Stimulated activated CD4-positive, alpha-beta T cell treated with anti-CD3 and anti-CD28 coated beads, TNF-alpha, amount 100 ng/mL, for 48 hours (primary cell): ENCODE results near the gene HES7.
A peak's percentile ranks its signal among the peaks of the same experiment; 100 is the strongest.

Source experiments
- DNase-seq, 3 donors: peaks; one replicate each; pipeline ENCODE4 v3.0.0-alpha.2; 2020; ENCODE audit warnings: low read depth in 3 of 3

The HES7 gene

DNA sequence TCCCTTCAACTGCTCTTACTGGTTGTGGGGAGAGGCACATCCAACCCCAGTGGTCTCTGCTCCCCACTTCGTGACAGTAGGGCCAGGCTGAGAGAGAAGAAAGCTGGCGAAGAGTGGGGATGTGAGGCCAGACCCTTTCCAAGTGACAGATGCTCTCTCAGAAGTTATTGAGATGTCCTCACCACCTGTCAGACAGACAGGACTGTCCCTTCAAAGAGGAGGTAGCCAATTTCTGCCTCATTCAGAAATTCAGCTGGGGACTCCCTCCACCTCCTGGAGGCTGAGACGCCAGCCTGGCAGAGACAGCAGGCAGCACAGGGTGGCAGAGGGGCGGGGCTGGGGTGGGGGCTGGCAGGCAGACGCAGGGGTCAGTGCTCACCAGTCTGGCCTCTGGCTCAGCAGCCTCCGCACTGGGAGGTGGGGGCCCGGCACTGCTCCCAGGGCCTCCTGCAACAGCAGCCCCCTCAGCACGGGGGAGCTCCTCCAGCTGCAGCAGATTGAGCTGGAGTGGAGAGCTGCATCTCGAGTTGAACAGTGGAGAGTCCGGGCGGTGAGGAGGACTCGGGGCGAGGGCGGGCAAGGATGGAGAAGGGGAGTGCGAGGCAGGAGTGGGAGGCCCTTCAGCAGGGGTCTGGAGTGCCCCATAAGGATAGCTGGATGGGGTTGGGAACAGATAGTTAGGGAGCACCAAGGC is 19.1 kb upstream of the HES7 start:
- DNase-seq, result no peak

DNA sequence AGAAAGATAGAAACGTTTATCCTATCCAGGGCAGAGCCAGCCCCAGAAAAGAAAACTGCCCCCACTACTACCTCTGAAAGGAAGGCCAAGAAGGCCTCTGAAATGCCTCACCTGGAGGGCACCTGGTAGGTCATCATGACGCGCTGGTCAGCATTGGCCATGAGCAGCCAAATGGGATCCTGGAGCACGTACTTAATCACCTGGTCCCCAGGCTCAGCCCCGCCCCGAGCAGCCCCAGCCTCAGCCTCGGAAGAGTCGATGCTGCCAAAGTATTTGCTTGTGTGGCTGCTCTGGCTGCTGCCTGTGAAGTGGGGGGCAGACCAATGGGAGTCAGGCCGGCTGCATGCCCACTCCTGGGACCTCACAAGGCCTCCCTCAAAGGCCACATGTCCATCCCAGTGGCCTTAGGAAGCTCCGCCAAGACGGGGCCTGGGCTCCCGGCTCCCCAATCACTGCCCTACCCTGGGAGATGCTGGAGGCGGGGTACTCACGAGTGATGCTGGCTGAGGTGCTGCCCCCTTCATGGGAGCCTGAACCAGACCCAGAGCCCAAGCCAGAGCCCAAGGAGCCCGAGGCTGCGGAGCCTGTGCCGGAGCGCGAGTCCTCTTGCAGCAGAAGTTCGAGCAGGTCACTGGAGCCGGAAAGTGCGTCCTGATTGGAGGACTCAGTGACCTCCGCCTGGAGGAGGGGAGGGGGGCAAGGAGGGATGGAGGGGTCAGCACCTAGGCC is 18.4 kb upstream of the HES7 start:
- DNase-seq, result no peak

DNA sequence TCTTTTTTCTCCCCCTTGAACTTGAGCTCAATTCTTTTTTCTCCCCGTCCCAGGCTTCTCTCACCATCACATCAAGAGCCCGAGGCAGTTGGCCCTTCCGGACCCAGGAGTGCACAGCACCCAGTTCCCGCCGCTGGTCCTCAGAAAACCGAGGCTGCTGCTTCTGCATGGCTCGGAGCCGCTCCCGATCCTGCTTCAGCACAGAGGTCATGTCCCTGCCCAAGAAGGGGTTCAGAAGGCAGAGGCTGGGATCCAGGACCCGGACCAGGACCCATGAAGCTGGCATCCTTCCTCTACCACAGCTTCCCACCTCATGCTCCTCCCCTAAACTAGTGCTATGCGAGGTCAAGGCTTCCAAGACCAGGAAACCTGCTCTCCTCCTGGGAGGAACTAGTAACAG is 17.8 kb upstream of the HES7 start:
- DNase-seq, result no peak

DNA sequence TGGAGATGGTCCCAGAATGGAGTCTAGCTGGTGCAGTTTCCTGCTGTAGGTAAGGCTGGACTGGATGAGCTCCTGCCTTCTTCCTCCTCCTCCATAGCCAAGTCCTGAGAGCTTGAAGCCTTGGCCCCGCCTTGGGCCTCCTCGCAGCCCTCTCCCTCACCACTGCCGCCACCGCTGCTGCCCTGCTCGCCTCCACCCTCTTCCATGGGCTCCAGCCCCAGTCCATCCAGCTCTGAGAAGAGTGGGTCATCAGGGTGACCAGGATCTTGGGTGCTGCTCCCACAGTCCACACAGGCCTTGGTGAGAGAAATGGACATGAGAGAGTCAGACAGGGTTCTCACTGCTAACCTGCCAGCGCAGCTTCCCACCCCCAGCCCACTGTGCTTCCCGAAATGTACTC is 17.1 kb upstream of the HES7 start:
- no peak for DNase-seq

DNA sequence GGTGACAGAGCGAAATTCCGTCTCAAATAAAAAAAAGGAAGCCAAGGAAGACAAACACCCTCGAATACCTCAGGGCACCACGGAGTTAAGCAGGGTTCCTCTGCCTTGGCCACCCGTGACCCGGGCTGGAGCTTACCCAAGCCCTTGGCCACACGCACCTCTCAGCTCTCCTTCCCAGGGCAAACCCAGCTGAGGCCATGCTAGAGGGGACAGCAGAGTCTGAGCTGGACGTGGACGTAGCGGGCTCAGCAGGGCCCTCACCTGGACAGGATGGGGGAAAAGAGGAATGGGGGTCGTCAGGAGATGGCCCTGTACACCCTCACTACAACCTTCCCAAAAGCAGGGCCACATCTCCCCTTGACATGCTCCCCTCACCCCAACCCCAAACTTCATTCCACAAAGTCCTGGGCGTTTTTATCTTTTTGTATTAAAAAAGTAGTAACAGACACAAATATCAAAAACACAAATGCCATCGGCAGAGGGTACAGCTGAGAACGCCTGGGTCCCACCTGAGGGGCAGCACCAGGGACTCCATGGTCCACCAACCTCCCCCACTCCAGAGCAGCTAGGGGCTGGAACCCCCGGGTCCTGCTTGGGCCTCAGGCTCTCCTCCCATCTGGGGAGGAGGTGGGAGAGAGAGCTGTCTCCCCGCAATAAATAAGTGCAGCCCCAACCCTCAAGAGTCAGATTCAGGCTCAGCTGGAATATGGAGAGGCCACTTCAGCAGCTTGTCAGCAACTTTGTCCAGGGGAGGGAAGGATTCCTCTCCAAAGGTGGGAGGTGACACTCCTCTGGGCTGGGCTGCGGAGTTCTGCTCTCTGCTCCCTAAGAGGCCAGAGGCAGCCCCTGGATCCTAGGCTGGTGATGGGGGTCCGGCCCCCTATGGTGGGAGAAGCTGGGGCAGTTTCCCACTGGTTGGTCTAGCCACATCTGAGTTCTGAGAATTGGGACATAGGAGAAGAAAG is 16.4 kb upstream of the HES7 start:
- DNase-seq, result no peak

DNA sequence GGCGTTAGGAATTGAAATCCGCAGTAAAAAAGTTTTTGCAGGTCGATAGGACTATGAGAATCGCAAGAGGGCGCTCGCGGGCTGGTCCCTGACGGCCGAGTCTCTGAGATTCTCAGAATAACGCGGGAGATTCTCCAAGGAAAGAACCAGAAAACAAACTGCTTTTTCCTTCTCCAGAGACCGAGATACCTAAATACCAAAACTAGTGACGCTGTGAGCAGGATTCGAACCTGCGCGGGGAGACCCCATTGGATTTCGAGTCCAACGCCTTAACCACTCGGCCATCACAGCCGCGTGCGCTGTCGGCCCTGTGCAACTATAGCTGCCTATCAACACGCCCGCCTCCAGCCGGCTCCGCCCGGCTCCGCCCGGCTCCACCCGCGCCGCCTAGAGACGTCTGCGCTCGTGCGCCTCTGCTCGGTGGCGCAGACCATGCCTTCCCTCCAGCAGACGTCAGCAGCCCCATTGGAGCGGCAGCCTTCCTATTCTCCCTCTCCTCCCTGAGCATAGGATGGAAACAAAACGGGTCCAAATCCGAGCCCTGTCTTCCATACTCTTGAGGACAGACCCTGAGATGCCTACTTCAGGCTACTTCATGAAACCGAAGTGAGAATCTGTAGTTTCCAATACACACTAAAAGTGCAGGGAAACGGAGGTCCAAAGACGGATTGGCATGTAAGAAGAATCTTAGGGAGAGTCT is 14.9 kb upstream of the HES7 start:
- DNase-seq, result peak; percentile 90 to 97 (median 97)

DNA sequence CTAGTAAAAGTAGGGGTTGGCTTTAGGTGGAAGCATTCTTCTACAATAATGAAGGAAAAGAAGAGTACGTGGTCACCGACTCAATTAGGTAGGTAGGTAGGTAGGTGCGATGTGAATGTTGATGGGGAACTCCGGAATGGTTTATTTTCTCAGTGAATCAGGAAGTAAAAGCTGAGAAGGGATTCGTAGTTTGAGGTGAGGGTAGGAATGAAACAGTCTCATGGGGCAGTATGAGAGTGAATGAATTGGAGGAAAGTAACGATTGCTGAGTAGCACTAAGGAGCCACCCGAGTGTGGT is 14.4 kb upstream of the HES7 start:
- DNase-seq, result no peak

DNA sequence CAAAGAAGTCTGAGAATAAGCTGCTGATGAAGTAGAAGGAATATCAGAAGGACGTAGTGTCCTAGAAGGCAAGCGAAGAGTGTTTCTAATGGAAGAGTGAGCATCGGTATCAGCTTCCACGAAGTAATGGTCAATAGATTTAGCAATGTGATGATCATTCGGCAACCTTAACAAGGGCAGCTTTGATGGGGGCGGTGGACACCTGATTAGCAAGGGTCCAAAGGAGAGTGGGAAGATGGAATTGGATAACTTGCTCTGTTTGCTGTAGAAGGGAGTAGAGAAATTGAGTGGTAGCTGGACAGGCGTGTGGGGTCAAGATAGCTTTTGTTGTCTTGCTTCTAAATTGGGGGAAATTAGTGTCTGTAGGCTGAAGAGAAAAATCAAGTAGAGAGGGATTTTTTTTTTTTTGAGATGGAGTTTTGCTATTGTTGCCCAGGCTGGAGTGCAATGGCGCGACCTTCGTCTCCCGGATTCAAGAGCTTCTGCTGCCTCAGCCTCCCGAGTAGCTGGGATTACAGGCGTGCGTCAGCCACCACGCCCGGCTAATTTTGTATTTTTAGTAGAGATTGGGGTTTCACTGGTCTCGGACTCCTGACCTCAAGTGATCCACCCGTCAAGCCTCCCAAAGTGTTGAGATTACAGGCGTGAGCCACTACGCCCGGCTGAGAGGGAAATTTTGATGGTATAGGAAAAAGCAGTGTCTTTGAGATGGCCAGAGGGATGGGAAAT is 13.9 kb upstream of the HES7 start:
- DNase-seq, result no peak

DNA sequence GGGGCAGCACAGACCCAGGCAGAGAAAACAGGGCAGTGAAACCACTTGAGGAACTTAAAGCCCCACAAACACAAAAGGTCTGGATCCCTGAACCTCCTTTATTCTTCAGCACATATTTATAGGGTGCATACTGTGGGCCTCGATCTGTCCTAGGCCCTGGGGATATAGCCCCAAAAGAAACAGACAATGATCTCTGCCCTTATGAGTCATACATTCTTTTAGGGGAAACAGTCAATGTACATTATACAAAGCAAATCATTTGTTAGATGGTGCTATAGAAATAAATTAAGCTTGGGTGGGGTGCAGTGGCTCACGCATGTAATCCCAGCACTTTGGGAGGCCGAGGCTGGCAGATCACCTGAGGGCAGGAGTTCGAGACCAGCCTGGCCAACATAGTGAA is 10.0 kb upstream of the HES7 start:
- no peak for DNase-seq

DNA sequence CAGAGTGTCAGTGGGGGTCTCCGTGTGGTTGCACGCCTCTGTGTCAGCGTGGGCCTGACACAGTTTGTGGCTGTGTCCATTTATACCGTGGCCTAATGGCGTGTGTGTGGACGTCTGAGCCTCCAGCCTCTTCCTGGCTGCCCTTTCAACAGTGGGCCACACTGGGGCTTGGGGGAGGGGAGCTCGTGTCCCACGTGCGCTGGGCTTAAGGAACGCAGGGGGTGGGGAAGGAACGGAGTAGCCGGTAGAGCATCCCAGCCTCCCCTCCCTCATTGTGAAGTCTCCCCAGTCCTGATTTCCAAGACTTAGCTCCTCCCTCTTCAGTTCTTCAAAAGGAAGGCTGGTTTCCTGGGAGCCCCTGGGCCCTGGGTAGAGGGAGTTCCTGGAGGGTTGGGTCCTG is 9.5 kb upstream of the HES7 start:
- DNase-seq, result no peak

DNA sequence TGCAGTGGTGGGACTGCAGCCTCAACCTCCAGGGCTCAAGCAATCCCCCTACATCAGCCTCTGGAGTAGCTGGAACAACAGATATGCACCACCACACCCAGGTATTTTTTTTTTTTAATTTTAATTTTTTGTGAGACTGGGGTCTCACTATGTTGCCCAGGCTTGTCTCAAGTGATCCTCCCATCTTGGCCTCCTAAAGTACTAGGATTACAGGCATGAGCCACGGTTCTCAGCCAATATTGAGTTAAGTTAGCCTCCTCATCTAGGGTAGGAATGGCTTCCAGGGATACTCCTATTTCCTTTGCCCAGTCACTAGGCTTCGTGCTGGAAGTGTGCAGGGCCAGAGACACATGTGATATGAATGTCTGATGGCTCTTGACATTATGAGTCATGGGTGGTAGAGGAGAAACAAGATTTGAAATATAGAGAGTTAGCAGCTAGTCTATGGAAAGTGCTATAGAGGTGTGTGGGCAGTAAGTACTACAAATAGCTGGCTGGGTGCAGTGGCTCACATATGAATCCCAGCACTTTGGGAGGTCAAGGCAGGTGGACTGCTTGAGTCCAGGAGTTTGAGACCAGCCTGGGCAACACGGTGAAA is 8.0 kb upstream of the HES7 start:
- DNase-seq, result no peak

DNA sequence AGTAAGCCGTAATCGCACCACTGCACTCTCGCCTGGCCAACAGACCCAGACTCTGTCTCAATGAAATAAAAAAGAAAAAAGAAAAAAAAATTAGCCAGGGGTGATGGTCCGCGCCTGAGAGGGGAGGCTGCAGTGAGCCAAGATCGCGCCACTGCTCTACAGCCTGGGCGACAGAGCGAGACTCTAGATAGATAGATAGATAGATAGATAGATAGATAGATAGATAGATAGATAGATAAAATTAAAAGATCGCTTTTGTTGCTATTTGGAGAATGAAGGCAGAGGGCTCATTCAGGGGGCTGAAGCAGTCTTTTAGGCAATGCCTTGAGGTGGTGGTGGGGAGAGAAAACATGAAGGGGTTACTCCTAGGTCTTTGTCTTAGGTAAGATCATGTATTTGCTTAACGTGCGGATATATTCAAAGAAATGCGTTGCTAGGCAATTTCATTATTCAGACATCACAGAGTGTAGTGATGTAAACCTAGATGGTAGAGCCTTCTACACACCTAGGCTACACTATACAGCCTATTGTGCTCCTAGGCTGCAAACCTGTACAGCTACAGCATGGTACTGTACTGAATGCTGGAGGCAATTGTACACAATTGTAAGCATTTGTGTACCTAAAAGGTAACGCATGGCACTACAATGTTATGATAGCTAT is 4.3 kb upstream of the HES7 start:
- no peak for DNase-seq

DNA sequence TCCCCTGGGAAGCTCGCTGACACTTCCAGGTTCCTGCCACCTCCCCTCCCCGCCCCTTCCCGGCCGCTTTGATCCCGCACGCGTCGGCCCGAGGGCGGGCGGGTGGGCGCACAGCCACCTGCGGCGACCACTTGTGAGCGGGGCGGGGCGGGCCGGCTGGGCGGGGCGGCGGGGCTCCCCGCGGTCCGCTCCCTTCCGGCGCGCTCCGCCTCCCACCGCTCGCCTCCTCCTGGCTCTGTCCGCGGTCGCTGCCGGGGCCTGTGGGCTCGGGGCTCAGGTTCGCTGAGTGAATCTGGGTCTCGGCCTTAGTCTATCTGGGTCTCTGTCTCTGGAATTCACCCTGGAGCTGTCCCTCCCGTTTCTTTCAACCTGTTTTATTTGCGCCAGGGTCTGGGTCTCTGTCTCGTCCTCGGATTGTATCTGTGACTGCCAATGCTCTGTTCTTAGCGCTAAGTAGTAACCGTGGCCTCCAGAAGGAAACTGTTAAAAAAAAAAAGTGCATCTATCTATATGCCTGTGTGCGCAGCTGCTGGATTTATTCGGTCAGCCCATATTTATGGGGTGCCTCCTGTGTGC is 2.7 kb upstream of the HES7 start:
- no peak for DNase-seq

DNA sequence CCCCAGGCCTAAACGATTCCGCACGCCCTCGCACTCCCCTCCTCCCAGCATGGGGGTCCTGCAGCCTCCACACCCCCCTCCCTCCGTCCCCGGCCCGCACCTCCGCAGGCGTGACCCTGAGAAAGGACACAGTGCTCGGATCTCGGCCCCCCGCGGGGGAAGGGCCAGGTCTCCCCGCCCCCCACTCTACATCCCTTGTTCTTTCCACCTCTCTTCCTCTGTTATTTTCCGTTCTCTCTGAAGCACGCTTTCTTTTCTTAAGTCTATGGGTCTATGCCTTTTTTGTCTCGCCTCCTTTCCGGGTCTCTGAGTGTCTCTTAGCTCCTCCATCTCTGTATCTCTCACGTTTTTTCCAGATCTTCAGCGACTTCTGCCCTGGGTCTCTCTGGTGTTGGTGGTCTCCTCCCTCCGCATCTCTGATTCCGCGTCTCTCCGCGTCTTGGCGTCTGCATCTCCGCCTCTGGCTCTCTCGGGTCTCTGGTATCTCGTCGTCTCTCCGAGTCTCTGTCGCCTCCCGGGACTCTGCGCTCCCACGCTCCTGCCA is 2.1 kb upstream of the HES7 start:
- no peak for DNase-seq

DNA sequence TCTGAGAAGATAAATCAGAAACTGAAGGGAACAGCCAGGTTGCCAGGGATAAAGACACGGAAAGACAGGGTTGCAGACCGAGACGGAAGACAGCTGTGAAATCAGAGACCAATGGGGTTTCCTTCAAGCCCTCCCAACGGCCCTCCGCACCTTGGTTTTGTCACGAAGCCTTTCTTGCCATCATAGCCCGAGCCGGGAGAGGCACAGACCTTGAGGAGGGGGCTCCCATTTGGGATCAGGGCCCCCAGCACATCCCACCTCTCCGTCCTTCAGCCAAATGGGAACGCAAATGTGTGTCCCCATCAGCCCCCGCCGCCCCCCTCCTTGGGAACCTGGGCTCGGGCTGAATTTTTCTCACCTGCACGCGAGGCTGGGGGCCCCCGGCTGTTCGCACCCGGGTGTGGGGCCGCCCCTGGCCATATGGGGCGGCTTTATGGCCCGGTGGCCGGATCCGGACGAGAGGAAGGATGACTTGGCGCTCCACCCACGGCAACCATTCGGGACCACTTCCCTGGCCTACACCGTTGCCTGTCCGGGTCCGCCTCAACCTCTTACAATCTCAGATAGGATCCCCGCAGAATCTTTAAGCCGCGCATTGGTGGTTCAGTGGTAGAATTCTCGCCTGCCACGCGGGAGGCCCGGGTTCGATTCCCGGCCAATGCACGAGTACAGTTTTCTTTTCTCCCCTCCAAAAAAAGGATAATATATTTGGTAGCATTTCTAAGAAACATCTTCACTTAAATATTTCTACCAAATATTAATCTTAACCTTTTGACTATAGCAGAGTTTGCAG is 1.4 kb upstream of the HES7 start:
- DNase-seq, result peak in 2 of 3 donors; percentile 82 to 87

DNA sequence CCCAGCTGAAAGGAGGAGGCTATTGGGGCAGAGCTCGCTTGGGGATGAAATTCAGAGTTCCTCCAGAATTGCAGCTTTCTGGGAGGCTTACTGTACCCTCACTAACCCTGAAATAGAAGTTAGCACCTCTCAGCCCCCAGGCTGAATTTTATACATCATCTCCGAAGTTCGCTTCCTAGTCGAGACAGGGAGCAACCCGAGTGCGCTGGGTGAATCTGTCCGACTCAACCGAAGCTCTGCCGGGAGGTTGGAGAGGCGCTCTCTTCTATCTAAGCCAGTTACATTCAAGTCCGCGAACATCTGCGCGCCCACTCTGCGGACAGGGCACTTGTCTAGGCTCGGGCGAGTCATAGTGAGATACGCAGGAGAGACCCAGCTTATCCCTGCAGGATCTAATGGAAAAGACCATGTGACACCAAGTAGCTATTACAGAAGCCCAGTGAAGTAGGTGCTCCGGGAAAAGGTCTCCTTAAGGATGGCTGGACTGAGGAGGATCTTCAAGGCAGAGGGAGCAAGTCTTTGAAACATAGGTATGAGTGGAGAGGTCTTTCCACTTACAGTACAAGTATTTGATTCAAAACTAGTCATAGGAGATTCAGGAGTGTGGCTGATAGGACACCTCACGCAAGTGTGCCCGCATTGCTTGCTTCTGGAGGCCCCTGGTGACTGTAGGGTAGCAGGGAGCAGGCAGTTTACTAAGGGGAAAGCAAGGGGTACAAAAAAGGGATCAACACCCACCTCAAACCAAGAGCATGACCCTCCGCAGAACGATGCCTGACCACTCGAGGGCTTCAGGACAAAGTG is 646 bp upstream of the HES7 start:
- DNase-seq, result no peak

DNA sequence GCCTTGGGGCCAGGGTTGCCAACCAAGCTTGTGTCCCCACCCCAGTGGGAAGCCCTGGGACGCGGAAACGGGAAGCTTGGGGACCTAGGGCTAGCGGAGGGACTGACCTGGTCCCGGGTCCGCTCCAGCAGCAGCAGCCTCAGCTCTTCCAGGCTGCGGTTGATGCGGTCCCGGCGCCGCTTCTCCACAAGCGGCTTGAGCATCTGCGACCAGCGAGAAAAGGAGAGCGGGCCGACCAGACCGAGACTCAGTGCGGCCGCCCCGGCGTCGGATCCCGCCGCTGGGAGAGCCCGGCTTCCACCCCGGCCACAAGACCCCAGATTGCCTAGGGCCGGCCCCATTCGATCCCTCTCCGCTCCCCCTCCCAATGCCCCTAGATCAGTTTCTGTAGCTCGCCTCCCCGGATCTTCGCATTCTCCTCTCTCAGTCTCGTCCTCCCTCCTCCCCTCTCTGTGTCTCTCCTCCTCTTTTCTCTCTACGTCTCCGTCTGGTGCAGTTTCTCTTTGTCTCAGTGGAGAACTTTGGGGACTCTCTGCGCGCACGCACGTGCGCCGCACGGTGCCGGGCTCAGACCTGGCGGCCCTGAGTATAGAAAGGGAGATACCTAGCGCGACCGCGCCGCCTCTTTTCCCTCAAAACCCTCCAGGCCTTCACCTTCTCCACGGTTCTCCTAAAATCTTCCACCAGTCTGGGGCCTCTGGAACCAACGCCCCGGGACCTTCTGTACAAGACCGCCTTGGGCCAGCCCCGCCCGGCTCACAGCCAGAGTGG is 797 bp downstream of the HES7 start:
- DNase-seq, result no peak
